PC-9 (cell line): ENCODE data around the gene PRDM16.

Experiments used
- EZH2 ChIP-seq: fragments of 200-600 bp; sonication (generic); IDR thresholded peaks from 2 replicates; pipeline ENCODE4 v1.8.0; 2017; ENCODE audit warnings: antibody characterized with exemption, low read depth
- TF ChIP-seq, protein P1 (sequence below): fragments of 200-600 bp; sonication (generic); conservative IDR thresholded peaks from 2 replicates; pipeline ENCODE4 v1.6.1; 2017; ENCODE audit warnings: mixed run types, antibody characterized with exemption, mild to moderate bottlenecking, moderate library complexity

DNA sequence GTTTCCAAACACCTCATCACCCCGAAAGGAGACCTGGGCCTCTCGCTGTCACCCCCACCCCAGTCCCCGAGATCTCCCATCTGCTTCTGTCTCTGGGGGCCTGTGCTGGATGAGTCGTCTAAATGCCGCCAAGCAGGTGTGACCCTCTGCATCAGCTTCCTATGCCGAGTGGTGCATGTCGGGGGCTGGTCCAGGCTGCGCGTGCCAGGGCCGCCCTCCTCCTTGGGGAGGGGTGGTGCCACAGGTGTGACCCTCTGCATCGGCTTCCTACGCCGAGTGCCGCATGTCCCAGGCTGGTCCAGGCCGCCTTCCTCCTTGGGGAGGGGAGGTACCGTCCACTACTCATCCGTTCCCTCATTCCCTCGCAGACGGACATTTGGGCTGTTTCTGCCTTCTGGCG lies 115.7 kb downstream of the PRDM16 start:
- TF ChIP-seq, protein P1, sequence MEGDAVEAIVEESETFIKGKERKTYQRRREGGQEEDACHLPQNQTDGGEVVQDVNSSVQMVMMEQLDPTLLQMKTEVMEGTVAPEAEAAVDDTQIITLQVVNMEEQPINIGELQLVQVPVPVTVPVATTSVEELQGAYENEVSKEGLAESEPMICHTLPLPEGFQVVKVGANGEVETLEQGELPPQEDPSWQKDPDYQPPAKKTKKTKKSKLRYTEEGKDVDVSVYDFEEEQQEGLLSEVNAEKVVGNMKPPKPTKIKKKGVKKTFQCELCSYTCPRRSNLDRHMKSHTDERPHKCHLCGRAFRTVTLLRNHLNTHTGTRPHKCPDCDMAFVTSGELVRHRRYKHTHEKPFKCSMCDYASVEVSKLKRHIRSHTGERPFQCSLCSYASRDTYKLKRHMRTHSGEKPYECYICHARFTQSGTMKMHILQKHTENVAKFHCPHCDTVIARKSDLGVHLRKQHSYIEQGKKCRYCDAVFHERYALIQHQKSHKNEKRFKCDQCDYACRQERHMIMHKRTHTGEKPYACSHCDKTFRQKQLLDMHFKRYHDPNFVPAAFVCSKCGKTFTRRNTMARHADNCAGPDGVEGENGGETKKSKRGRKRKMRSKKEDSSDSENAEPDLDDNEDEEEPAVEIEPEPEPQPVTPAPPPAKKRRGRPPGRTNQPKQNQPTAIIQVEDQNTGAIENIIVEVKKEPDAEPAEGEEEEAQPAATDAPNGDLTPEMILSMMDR: no peak
- TF ChIP-seq EZH2: no peak
